ENCODE measurements around the gene GON4L.
A peak's percentile ranks its signal among the peaks of the same experiment; 100 is the strongest.
"Not testable (repeated sequence)": the region's sequence is repeated elsewhere in the genome, so short reads cannot be mapped to it uniquely, and the experiment has no call there.

The GON4L gene

GRCh38 chr1:155856975-155857930 is at the start of gene GON4L:
Gene GON4L, minus strand, starts transcription at chr1:155857214. Its CDS starts 3,434 bp downstream, at chr1:155853780.
- DNase-seq (ENCODE audit: low spot score) = peak; percentile 89

GRCh38 chr1:155904261-155904660 is 47.2 kb upstream of the GON4L start:
- DNase-seq (ENCODE audit: low spot score) = no peak

- no peak for DNase-seq (ENCODE audit: low spot score)
These were observed 43.1 kb upstream of the GON4L start for GRCh38 chr1:155900161-155900560.

GRCh38 chr1:155899683-155900082 is 42.7 kb upstream of the GON4L start:
- DNase-seq (ENCODE audit: low spot score) = no peak

GRCh38 chr1:155898888-155899287 is 41.9 kb upstream of the GON4L start:
- no peak for DNase-seq (ENCODE audit: low spot score)

GRCh38 chr1:155897746-155898145 is 40.7 kb upstream of the GON4L start:
- no peak for DNase-seq (ENCODE audit: low spot score)

- not testable (repeated sequence) for DNase-seq (ENCODE audit: low spot score)
These were observed 39.5 kb upstream of the GON4L start for GRCh38 chr1:155896476-155896875.

GRCh38 chr1:155895617-155896016 is 38.6 kb upstream of the GON4L start:
- not testable (repeated sequence) for DNase-seq (ENCODE audit: low spot score)

GRCh38 chr1:155893389-155894142 is 36.6 kb upstream of the GON4L start:
- DNase-seq (ENCODE audit: low spot score) = peak; percentile 40

- no peak for DNase-seq (ENCODE audit: low spot score)
These were observed 35.8 kb upstream of the GON4L start for GRCh38 chr1:155892796-155893195.

- DNase-seq (ENCODE audit: low spot score) = no peak
These were observed 33.2 kb upstream of the GON4L start for GRCh38 chr1:155890251-155890650.

GRCh38 chr1:155889566-155889965 is 32.6 kb upstream of the GON4L start:
- no peak for DNase-seq (ENCODE audit: low spot score)

GRCh38 chr1:155888481-155888880 is 31.5 kb upstream of the GON4L start:
- DNase-seq (ENCODE audit: low spot score) = no peak

- no peak for DNase-seq (ENCODE audit: low spot score)
These were observed 28.0 kb upstream of the GON4L start for GRCh38 chr1:155884982-155885381.

GRCh38 chr1:155884031-155884960 is 27.3 kb upstream of the GON4L start:
- DNase-seq (ENCODE audit: low spot score) = no peak

GRCh38 chr1:155882766-155883165 is 25.8 kb upstream of the GON4L start:
- DNase-seq (ENCODE audit: low spot score) = no peak

- no peak for DNase-seq (ENCODE audit: low spot score)
These were observed 25.2 kb upstream of the GON4L start for GRCh38 chr1:155882235-155882634.

GRCh38 chr1:155880950-155881349 is 23.9 kb upstream of the GON4L start:
- DNase-seq (ENCODE audit: low spot score) = no peak

- DNase-seq (ENCODE audit: low spot score) = no peak
These were observed 23.2 kb upstream of the GON4L start for GRCh38 chr1:155880251-155880650.

- no peak for DNase-seq (ENCODE audit: low spot score)
These were observed 20.9 kb upstream of the GON4L start for GRCh38 chr1:155877945-155878344.

GRCh38 chr1:155873860-155874259 is 16.8 kb upstream of the GON4L start:
- DNase-seq (ENCODE audit: low spot score) = no peak

- no peak for DNase-seq (ENCODE audit: low spot score)
These were observed 15.5 kb upstream of the GON4L start for GRCh38 chr1:155872527-155872926.
